HepG2 (cell line): ENCODE measurements around the gene SYNGR4. TPM values are rescaled to one million over a fixed set of nuclear protein-coding genes. Genes with fewer than 3 reads are reported as not detected.
A peak's percentile ranks its signal among the peaks of the same experiment; 100 is the strongest.

Experiments used
- AKAP8 ChIP-seq: sonication (generic); formaldehyde crosslinking; IDR thresholded peaks from 2 replicates; pipeline ENCODE4 v1.5.1; 2020; ENCODE audit warnings: mild to moderate bottlenecking, missing genetic modification reagents
- ATAD3A ChIP-seq: sonication (generic); formaldehyde crosslinking; IDR thresholded peaks from 2 replicates; pipeline ENCODE4 v1.4.0; 2020; ENCODE audit warnings: missing genetic modification reagents
- BCL3 ChIP-seq: sonication (generic); formaldehyde crosslinking; IDR thresholded peaks from 2 replicates; pipeline ENCODE4 v1.5.1; 2020; ENCODE audit warnings: mild to moderate bottlenecking, missing genetic modification reagents, moderate library complexity
- DRAP1 ChIP-seq: IDR thresholded peaks from 2 replicates; pipeline ENCODE4 v1.6.1; 2016; ENCODE audit warnings: missing genetic modification reagents, missing compliant biosample characterization
- E2F5 ChIP-seq: sonication (generic); formaldehyde crosslinking; conservative IDR thresholded peaks from 2 replicates; pipeline ENCODE4 v1.4.0; 2020; ENCODE audit warnings: missing genetic modification reagents
- GRHL1 ChIP-seq: sonication (generic); formaldehyde crosslinking; conservative IDR thresholded peaks from 2 replicates; pipeline ENCODE4 v1.8.0; 2022; ENCODE audit warnings: missing genetic modification reagents
- ISX ChIP-seq: sonication (generic); formaldehyde crosslinking; conservative IDR thresholded peaks from 2 replicates; pipeline ENCODE4 v1.5.0; 2020; ENCODE audit warnings: missing genetic modification reagents
- MBD4 ChIP-seq: IDR thresholded peaks from 2 replicates; pipeline ENCODE4 v1.6.1; 2012; ENCODE audit warnings: low read length, inconsistent platforms, borderline replicate concordance
- NR2F2 ChIP-seq: IDR thresholded peaks from 2 replicates; pipeline ENCODE4 v1.6.1; 2012; ENCODE audit warnings: low read depth, inconsistent platforms, borderline replicate concordance
- PTBP1 ChIP-seq: fragments of 200-400 bp; formaldehyde crosslinking; IDR thresholded peaks from 2 replicates; pipeline ENCODE4 v1.6.1; 2018; ENCODE audit warnings: low read length, low read depth; ENCODE audit not compliant: poor library complexity, severe bottlenecking
- RBM22 ChIP-seq: fragments of 200-400 bp; formaldehyde crosslinking; optimal IDR thresholded peaks from 2 replicates; pipeline ENCODE3; 2017; ENCODE audit warnings: mild to moderate bottlenecking, low read length, moderate library complexity
- RBM39 ChIP-seq: fragments of 200-400 bp; formaldehyde crosslinking; IDR thresholded peaks from one replicate; pipeline ENCODE4 v1.6.1; 2018; ENCODE audit warnings: antibody characterized with exemption, mild to moderate bottlenecking, low read depth, low read length; ENCODE audit not compliant: poor library complexity, severe bottlenecking
- RFX1 ChIP-seq: fragments of 450-650 bp; IDR thresholded peaks from 2 replicates; pipeline ENCODE4 v1.6.1; 2017
- RFX3 ChIP-seq: IDR thresholded peaks from 2 replicates; pipeline ENCODE4 v1.6.1; 2016; ENCODE audit warnings: missing biosample characterization, missing genetic modification reagents
- SRSF9 ChIP-seq: fragments of 200-400 bp; formaldehyde crosslinking; IDR thresholded peaks from 2 replicates; pipeline ENCODE4 v1.6.1; 2018; ENCODE audit warnings: borderline replicate concordance, mild to moderate bottlenecking, low read depth, low read length; ENCODE audit not compliant: insufficient read depth, poor library complexity, severe bottlenecking
- TARDBP ChIP-seq: sonication (generic); formaldehyde crosslinking; IDR thresholded peaks from 2 replicates; pipeline ENCODE4 v1.8.0; 2022; ENCODE audit warnings: mild to moderate bottlenecking, missing genetic modification reagents
- TOE1 ChIP-seq: sonication (generic); formaldehyde crosslinking; IDR thresholded peaks from 2 replicates; pipeline ENCODE4 v1.4.0; 2020; ENCODE audit warnings: mild to moderate bottlenecking, missing genetic modification reagents
- U2AF1 ChIP-seq: fragments of 200-400 bp; formaldehyde crosslinking; optimal IDR thresholded peaks from 2 replicates; pipeline ENCODE3; 2017; ENCODE audit warnings: mild to moderate bottlenecking, low read depth, low read length
- ZBTB1 ChIP-seq: sonication (generic); formaldehyde crosslinking; IDR thresholded peaks from 2 replicates; pipeline ENCODE4 v1.4.0; 2020; ENCODE audit warnings: missing genetic modification reagents, borderline replicate concordance
- ZBTB20 ChIP-seq: sonication (generic); formaldehyde crosslinking; IDR thresholded peaks from 2 replicates; pipeline ENCODE4 v1.8.1; 2023; ENCODE audit warnings: missing genetic modification reagents, low read depth, mild to moderate bottlenecking, borderline replicate concordance
- ZNF224 ChIP-seq: sonication (generic); formaldehyde crosslinking; IDR thresholded peaks from 2 replicates; pipeline ENCODE4 v1.5.0; 2020; ENCODE audit warnings: mild to moderate bottlenecking, missing genetic modification reagents
- ZNF430 ChIP-seq: sonication (generic); formaldehyde crosslinking; IDR thresholded peaks from 2 replicates; pipeline ENCODE4 v1.9.0; 2021; ENCODE audit warnings: mild to moderate bottlenecking, missing genetic modification reagents
- ZNF577 ChIP-seq: sonication (generic); formaldehyde crosslinking; IDR thresholded peaks from 2 replicates; pipeline ENCODE4 v1.4.0; 2020; ENCODE audit warnings: mild to moderate bottlenecking, low read depth, missing genetic modification reagents, borderline replicate concordance
- ZNF614 ChIP-seq: IDR thresholded peaks from 2 replicates; pipeline ENCODE4 v1.6.1; 2018; ENCODE audit warnings: missing biosample characterization, missing genetic modification reagents, inconsistent platforms, borderline replicate concordance
- ZNF639 ChIP-seq: conservative IDR thresholded peaks from 2 replicates; pipeline ENCODE4 v1.6.1; 2018; ENCODE audit warnings: missing genetic modification reagents
- ZNF781 ChIP-seq: sonication (generic); formaldehyde crosslinking; IDR thresholded peaks from 2 replicates; pipeline ENCODE4 v1.5.1; 2020; ENCODE audit warnings: borderline replicate concordance, mild to moderate bottlenecking, missing genetic modification reagents; ENCODE audit errors: not compliant biosample characterization
- ZSCAN22 ChIP-seq: sonication (generic); formaldehyde crosslinking; IDR thresholded peaks from 2 replicates; pipeline ENCODE4 v1.4.0; 2020; ENCODE audit warnings: mild to moderate bottlenecking, missing genetic modification reagents
- polyA plus RNA-seq, 8 experiments: library from polyadenylated mRNA; depleted of rRNA in 3 of 8; stranded (reverse) in 7 of 8; unstranded in 1 of 8; fragments of >200 nt; fragmentation: Illumina TruSeq in 4 of 8; extraction: Trizol in 4 of 8; gene quantifications; 2 replicates each; pipeline versions ENCODE4 v1.2.1 to v1.2.3, GENCODE V29; 2011 to 2016; ENCODE audit warnings: low read depth in 4 of 8, missing spikeins in 1 of 8, mixed read lengths in 1 of 8; ENCODE audit not compliant: insufficient read depth in 1 of 8
- total RNA-seq, 5 experiments: library from RNA; depleted of rRNA; stranded (reverse); fragments of >200 nt; fragmentation: Illumina TruSeq; extraction: Trizol; gene quantifications; 2 replicates each; pipeline ENCODE4 v1.2.3, GENCODE V29; 2016; ENCODE audit warnings: low read depth in 1 of 5

Gene SYNGR4
- total and polyA plus RNA-seq, 2 of the 13 experiments (the other 11 are each of a cell fraction or from before 2014, with no cell fraction given), result not detected

GRCh38 chr19:48363500-48363809 lies 712 bp upstream of the SYNGR4 start (continued):
- TF ChIP-seq GRHL1 (CRISPR knock-in tag) (no peak), SRSF9 (no peak), ZNF614 (0 out of 2 replicates have a peak, but pooled peaks have one; percentile 4), ISX (CRISPR knock-in tag) (no peak), NR2F2 (peak; percentile 66; the same call in 1 of the 2 replicates), ZNF577 (no peak), U2AF1 (no peak), ZNF639 (CRISPR knock-in tag) (no peak), ZSCAN22 (CRISPR knock-in tag) (no peak), E2F5 (no peak), TARDBP (no peak), MBD4 (no peak), RBM22 (peak; percentile 65), ZNF430 (CRISPR knock-in tag) (peak; percentile 75; the same call in 1 of the 2 replicates), RFX1 (no peak), ZNF224 (CRISPR knock-in tag) (no peak), RFX3 (CRISPR knock-in tag) (no peak), AKAP8 (CRISPR knock-in tag) (no peak), ZBTB1 (no peak), ZBTB20 (CRISPR knock-in tag) (no peak), BCL3 (0 out of 2 replicates have a peak, but pooled peaks have one; percentile 15), PTBP1 (no peak), ZNF781 (CRISPR knock-in tag) (no peak), DRAP1 (no peak), ATAD3A (CRISPR knock-in tag) (no peak), TOE1 (CRISPR knock-in tag) (0 out of 2 replicates have a peak, but pooled peaks have one; percentile 35), RBM39 (peak; percentile 42)
